Measurements from ENCODE around the gene EZR. TPM values are rescaled to one million over a fixed set of nuclear protein-coding genes. Genes with fewer than 3 reads are reported as not detected.

Gene EZR
- total and polyA plus RNA-seq, 10 of the 15 experiments (the other 5 are each of a cell fraction or from before 2014, with no cell fraction given): 79.1 to 282 (median 161) TPM

DNA sequence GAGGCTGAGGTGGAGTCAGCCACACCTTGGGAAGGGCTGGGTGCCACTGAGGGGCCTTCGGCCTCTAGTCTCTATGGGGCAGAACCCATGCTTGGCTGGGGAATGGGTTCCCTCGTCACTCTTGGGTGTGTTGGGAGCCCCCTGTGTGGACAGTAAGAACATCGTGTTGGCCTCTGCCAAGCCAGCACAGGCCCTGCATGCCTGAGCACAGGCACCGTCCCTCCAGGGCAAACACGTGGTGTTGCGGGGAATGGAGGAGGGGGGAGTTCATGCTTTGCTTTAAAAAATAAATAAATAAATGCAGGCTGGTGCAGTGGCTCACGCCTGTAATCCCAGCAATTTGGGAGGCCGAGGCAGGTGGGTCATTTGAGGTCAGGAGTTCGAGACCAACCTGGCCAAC, 63.0 kb downstream of the EZR start:
- H3K27me3 ChIP-seq (replicated peaks in 1 of 2; ENCODE audit: control insufficient read depth in 2 of 2, insufficient read depth in 2 of 2, low read length in 1 of 2): no peaks in the 10 kb centered on the region
- no peaks in the 10 kb centered on the region for H3K79me2 ChIP-seq (ENCODE audit: control insufficient read depth, insufficient read depth, low read length)
- ChIA-PET SMC1A (ENCODE audit: uncharacterized antibody, unreplicated experiment) (interaction anchor here (1.0 to 1.2 kb wide), 2 partner anchors 216 to 348 kb away, joined by 3 read pairs; no protein-coding TSS in a partner anchor), POLR2A (no interaction called here), RAD21 (ENCODE audit: unreplicated experiment) (no interaction called here), CTCF (interaction anchor here (1.1 kb wide), 1 partner anchor 65 kb away, joined by 6 read pairs; no protein-coding TSS in a partner anchor)
- WGBS (ENCODE audit: insufficient coverage, insufficient replicate concordance, low lambda C conversion rate, missing lambda C conversion rate): 76% methylated on average over 8 of the region's 9 CpGs
- no peaks in the 10 kb centered on the region; the same call in 1 of the 2 replicates for H4K20me1 ChIP-seq (ENCODE audit: control insufficient read depth, insufficient read depth)
- no peak overlapping the region for H3K4me3 ChIP-seq
- intact Hi-C loops (cut with micrococcal nuclease; ENCODE audit: unreplicated experiment) (no loop called here), in situ Hi-C loops (cut with MboI) (no loop called here)
- TF ChIP-seq RAD21 (IDR thresholded peaks at IDR 0.05; ENCODE audit: insufficient read depth, low read depth, low read length) (no peak), RAD51 (IDR thresholded peaks at IDR 0.05) (no peak), SMAD1 (IDR thresholded peaks at IDR 0.05; ENCODE audit: low read depth, partially characterized antibody) (no peak), EZH2 (IDR thresholded peaks at IDR 0.05; ENCODE audit: borderline replicate concordance, control insufficient read depth, low read depth, low read length) (no peak), ZNF274 (IDR thresholded peaks at IDR 0.05; ENCODE audit: insufficient read depth, insufficient read length) (no peak)
- TF ChIP-seq, protein P1, sequence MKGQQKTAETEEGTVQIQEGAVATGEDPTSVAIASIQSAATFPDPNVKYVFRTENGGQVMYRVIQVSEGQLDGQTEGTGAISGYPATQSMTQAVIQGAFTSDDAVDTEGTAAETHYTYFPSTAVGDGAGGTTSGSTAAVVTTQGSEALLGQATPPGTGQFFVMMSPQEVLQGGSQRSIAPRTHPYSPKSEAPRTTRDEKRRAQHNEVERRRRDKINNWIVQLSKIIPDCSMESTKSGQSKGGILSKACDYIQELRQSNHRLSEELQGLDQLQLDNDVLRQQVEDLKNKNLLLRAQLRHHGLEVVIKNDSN (IDR thresholded peaks at IDR 0.05; ENCODE audit: borderline replicate concordance, extremely low read length, insufficient read depth, low read depth, low read length): no peak
- TF ChIP-seq, protein P2, sequence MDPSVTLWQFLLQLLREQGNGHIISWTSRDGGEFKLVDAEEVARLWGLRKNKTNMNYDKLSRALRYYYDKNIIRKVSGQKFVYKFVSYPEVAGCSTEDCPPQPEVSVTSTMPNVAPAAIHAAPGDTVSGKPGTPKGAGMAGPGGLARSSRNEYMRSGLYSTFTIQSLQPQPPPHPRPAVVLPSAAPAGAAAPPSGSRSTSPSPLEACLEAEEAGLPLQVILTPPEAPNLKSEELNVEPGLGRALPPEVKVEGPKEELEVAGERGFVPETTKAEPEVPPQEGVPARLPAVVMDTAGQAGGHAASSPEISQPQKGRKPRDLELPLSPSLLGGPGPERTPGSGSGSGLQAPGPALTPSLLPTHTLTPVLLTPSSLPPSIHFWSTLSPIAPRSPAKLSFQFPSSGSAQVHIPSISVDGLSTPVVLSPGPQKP (IDR thresholded peaks at IDR 0.05; ENCODE audit: low read depth, low read length): no peak
- TF ChIP-seq, protein P3, sequence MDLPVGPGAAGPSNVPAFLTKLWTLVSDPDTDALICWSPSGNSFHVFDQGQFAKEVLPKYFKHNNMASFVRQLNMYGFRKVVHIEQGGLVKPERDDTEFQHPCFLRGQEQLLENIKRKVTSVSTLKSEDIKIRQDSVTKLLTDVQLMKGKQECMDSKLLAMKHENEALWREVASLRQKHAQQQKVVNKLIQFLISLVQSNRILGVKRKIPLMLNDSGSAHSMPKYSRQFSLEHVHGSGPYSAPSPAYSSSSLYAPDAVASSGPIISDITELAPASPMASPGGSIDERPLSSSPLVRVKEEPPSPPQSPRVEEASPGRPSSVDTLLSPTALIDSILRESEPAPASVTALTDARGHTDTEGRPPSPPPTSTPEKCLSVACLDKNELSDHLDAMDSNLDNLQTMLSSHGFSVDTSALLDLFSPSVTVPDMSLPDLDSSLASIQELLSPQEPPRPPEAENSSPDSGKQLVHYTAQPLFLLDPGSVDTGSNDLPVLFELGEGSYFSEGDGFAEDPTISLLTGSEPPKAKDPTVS (IDR thresholded peaks at IDR 0.05; ENCODE audit: low read depth, low read length): no peak
- no peak overlapping the region for H3K4me2 ChIP-seq (ENCODE audit: control insufficient read depth, insufficient read depth)
- no peaks in the 10 kb centered on the region; the same call in 1 of the 2 replicates for H3K4me1 ChIP-seq (ENCODE audit: control insufficient read depth, insufficient read depth, low read length)
- no peaks in the 10 kb centered on the region for H3K36me3 ChIP-seq (ENCODE audit: control insufficient read depth in 2 of 2, insufficient read depth in 2 of 2, low read length in 1 of 2)
- no peak overlapping the region for H2AFZ ChIP-seq (ENCODE audit: control insufficient read depth, low read depth, low read length)
- FAIRE-seq: no peak
- ATAC-seq: no peak
- H3K9ac ChIP-seq (ENCODE audit: control insufficient read depth, insufficient read depth, low read length): no peak overlapping the region
- no peak overlapping the region for H3K27ac ChIP-seq (ENCODE audit: control insufficient read depth, insufficient read depth)
- no peak for DNase-seq (ENCODE audit: low read depth, low spot score)
- no TSS peak for BruUV-seq (replicated peaks)
- H3K9me3 ChIP-seq (replicated peaks; ENCODE audit: control insufficient read depth, insufficient read depth, low read length): no peaks in the 10 kb centered on the region
